ENCODE results near the gene NAALADL1. TPM values are rescaled to one million over a fixed set of nuclear protein-coding genes. Genes with fewer than 3 reads are reported as not detected.

The NAALADL1 gene
- total RNA-seq, 2 experiments from 2014 or later, result 2.7 to 3.9 TPM

GRCh38 chr11:65055538-65055937, 2.8 kb downstream of the NAALADL1 start:
- no peaks in the 10 kb centered on the region for H3K79me2 ChIP-seq (ENCODE audit: insufficient read depth, low read depth, low read length)
- no peak overlapping the region for H3K4me3 ChIP-seq (ENCODE audit: low read depth, low read length, poor library complexity, severe bottlenecking)
- H3K36me3 ChIP-seq (ENCODE audit: insufficient read depth, low read length), result no peaks in the 10 kb centered on the region
- H2AFZ ChIP-seq (ENCODE audit: low read length), result no peak overlapping the region
- POLR2A ChIA-PET, result interaction anchor here (0.6 kb wide), 1 partner anchor 35 kb away, joined by 5 read pairs; no protein-coding TSS in a partner anchor
- peaks cover 43% of the 10 kb centered on the region for H3K4me1 ChIP-seq (ENCODE audit: insufficient read depth, low read length, poor library complexity, severe bottlenecking)
- no peak for TF ChIP-seq EZH2phosphoT487 (IDR thresholded peaks at IDR 0.05; ENCODE audit: borderline replicate concordance, low read depth, low read length)
- TF ChIP-seq CTCF (conservative IDR thresholded peaks at IDR 0.05; ENCODE audit: low read length), result no peak
- intact Hi-C loops (cut with micrococcal nuclease; ENCODE audit: unreplicated experiment), result no loop called here
- DNase-seq (ENCODE audit: low spot score), result no peak
- H3K9me2 ChIP-seq (ENCODE audit: insufficient read depth, low read length), result no peaks in the 10 kb centered on the region
- CTCF ChIA-PET (ENCODE audit: unreplicated experiment), result interaction anchor here (0.6 kb wide), 1 partner anchor 79 kb away, joined by 3 read pairs; no protein-coding TSS in a partner anchor
- 0 out of 2 replicates have a peak overlapping the region, but pooled peaks have one; percentile 8 for H3K4me2 ChIP-seq (ENCODE audit: low read length)
- H3K9me3 ChIP-seq (ENCODE audit: low read length), result no peaks in the 10 kb centered on the region
- no peak overlapping the region for H3K27ac ChIP-seq (ENCODE audit: low read depth, low read length, poor library complexity, severe bottlenecking)
- BruUV-seq (replicated peaks), result no TSS peak
- H4K20me1 ChIP-seq (ENCODE audit: insufficient read depth, low read length), result no peaks in the 10 kb centered on the region

GRCh38 chr11:65053827-65054508, 4.4 kb downstream of the NAALADL1 start:
- ChIA-PET CTCF (ENCODE audit: unreplicated experiment) (no interaction called here), POLR2A (interaction anchor here (1.4 kb wide), 1 partner anchor 13 kb away, joined by 4 read pairs; the partner anchor contains the start of gene SAC3D1)
- no peaks in the 10 kb centered on the region for H3K79me2 ChIP-seq (ENCODE audit: insufficient read depth, low read depth, low read length)

More at GRCh38 chr11:65053827-65054508, 4.4 kb downstream of the NAALADL1 start:
- H3K4me3 ChIP-seq (ENCODE audit: low read depth, low read length, poor library complexity, severe bottlenecking), result peak overlapping the region; percentile 34
- H2AFZ ChIP-seq (ENCODE audit: low read length), result peak overlapping the region; percentile 60
- H3K27ac ChIP-seq (ENCODE audit: low read depth, low read length, poor library complexity, severe bottlenecking), result peak overlapping the region; percentile 55
- H4K20me1 ChIP-seq (ENCODE audit: insufficient read depth, low read length), result no peaks in the 10 kb centered on the region
- H3K4me1 ChIP-seq (ENCODE audit: insufficient read depth, low read length, poor library complexity, severe bottlenecking), result peaks cover 32% of the 10 kb centered on the region
- DNase-seq (ENCODE audit: low spot score), result peak; percentile 77
- peak overlapping the region; percentile 68 for H3K4me2 ChIP-seq (ENCODE audit: low read length)
- no peaks in the 10 kb centered on the region for H3K36me3 ChIP-seq (ENCODE audit: insufficient read depth, low read length)
- TF ChIP-seq CTCF (conservative IDR thresholded peaks at IDR 0.05; ENCODE audit: low read length) (no peak), EZH2phosphoT487 (IDR thresholded peaks at IDR 0.05; ENCODE audit: borderline replicate concordance, low read depth, low read length) (no peak)
- intact Hi-C loops (cut with micrococcal nuclease; ENCODE audit: unreplicated experiment), result no loop called here
- no peaks in the 10 kb centered on the region for H3K9me3 ChIP-seq (ENCODE audit: low read length)
- H3K9me2 ChIP-seq (ENCODE audit: insufficient read depth, low read length), result no peaks in the 10 kb centered on the region
- no TSS peak for BruUV-seq (replicated peaks)
